Epithelial cell of esophagus (primary cell): ENCODE results near the gene TMEM248.
A peak's percentile ranks its signal among the peaks of the same experiment; 100 is the strongest.
"Not testable (repeated sequence)": the region's sequence is repeated elsewhere in the genome, so short reads cannot be mapped to it uniquely, and the experiment has no call there.

Experiments used
- DNase-seq: peaks from one replicate; pipeline ENCODE4 v3.0.0; 2010; ENCODE audit warnings: low read depth
- H3K4me3 ChIP-seq: 2 replicates; pipeline ENCODE4 v1.5.1; 2011; ENCODE audit warnings: mild to moderate bottlenecking, low read length, control low read depth
- TF ChIP-seq, protein P1 (sequence below): IDR thresholded peaks from 2 replicates; pipeline ENCODE4 v1.5.1; 2011; ENCODE audit warnings: low read depth, mild to moderate bottlenecking, low read length, control low read depth, inconsistent platforms; ENCODE audit not compliant: insufficient read depth; ENCODE audit errors: missing control alignments

Gene TMEM248

DNA sequence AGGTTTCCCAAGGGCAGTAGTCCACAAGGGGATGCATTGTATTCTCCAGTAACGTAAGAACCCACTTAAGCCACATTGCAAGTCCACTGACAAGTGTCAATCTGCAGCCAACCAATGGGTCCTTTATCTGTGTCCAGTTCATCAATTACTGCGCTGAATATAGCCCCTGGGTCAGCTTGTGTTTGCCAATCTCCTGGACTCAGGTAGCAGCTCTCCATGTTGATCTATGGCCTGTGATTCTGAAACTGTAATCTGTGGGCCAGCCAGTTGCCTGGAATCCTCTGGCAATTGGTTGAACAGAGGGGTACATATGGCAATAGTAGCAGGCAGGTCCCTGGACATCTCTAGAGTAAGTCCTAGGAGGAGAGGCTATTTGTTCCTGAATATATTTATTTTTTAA, 8.8 kb upstream of the TMEM248 start:
- TF ChIP-seq, protein P1, sequence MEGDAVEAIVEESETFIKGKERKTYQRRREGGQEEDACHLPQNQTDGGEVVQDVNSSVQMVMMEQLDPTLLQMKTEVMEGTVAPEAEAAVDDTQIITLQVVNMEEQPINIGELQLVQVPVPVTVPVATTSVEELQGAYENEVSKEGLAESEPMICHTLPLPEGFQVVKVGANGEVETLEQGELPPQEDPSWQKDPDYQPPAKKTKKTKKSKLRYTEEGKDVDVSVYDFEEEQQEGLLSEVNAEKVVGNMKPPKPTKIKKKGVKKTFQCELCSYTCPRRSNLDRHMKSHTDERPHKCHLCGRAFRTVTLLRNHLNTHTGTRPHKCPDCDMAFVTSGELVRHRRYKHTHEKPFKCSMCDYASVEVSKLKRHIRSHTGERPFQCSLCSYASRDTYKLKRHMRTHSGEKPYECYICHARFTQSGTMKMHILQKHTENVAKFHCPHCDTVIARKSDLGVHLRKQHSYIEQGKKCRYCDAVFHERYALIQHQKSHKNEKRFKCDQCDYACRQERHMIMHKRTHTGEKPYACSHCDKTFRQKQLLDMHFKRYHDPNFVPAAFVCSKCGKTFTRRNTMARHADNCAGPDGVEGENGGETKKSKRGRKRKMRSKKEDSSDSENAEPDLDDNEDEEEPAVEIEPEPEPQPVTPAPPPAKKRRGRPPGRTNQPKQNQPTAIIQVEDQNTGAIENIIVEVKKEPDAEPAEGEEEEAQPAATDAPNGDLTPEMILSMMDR: no peak
- no peak overlapping the region for H3K4me3 ChIP-seq
- DNase-seq: no peak

DNA sequence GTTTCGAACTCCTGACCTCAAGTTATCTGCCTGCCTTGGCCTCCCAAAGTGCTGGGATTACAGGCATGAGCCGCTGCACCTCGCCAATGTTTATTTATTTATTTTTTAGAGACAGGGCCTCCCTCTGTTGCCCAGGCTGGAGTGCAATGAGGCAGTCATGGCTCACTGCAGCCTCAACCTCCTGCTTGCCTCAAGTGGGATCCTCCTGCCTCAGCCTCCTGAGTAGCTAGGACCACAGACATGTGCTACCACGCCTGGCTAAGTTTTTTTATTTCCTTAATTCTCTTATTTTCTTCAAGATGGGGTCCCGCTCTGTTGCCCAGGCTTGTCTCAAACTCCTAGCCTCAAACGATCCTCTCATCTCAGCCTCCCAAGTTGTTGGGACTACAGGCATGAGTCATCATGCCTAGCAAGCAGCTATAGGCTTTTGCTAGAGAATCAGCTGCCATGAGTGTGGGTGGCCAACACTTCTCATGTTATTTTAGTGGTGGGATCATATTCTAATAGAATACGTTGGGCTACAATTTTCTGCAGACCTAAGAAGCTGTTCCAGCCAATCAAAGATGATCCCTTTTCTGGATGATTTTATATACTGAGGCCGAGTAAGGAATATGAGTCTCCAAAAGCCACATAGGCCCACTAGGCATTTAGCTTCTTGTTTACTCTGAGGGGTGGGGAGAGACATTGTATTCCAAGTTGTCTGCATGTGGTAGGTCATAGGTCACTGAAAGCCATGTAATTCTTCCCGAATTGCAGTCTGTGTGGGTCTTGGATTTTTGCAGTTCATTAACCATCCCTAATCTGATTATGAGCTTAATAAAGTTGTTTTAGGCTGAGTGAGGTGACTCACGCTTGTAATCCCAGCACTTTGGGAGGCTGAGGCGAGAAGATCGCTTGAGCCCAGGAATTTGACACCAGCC, 7.6 kb upstream of the TMEM248 start:
- H3K4me3 ChIP-seq: no peak overlapping the region
- TF ChIP-seq, protein P1: no peak
- DNase-seq: no peak

- DNase-seq, H3K4me3 ChIP-seq: not testable (repeated sequence)
Observed at GRCh38 chr7:66917904-66918303, 3.1 kb upstream of the TMEM248 start.

GRCh38 chr7:66919304-66919703, 1.7 kb upstream of the TMEM248 start:
- no peak overlapping the region for H3K4me3 ChIP-seq
- TF ChIP-seq, protein P1: no peak
- no peak for DNase-seq

DNA sequence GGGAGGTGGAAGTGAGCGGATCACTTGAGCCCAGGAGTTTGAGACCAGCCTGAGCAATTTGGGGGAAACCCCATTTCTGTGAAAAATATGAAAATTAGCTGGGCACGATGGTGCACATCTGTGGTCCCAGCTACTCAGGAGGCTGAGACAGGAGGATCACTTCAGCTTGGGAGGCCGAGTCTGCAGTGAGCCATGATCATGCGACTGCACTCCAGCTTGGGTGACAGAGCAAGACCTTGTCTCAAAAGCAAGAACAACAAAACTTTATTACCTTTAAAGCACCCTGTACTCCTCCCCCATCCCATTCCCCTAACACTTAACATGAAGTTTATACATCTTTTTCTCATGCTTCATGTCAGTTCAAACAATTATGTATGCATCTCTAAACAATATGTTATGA, 1.3 kb upstream of the TMEM248 start:
- H3K4me3 ChIP-seq: no peak overlapping the region
- no peak for DNase-seq
- TF ChIP-seq, protein P1: no peak

DNA sequence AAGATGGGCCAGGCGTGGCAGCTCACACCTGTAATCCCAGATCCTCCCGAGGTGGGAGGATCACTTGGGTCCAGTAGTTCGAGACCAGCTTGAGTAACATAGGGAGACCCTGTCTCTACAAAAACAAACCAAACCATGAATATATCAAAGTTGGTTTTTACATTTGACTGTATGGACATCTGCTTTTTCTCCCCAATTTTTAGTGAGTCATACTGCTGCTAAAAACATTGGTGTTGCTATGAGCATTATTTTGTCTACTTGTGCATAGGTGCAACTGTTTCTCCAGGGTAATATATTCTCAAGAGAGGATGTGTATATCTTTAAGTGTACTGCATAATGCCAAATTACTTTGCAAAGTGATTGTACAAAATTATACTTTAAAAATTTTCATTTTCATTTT, 769 bp upstream of the TMEM248 start:
- no peak for DNase-seq
- TF ChIP-seq, protein P1: no peak
- H3K4me3 ChIP-seq: peak overlapping the region; percentile 94

DNA sequence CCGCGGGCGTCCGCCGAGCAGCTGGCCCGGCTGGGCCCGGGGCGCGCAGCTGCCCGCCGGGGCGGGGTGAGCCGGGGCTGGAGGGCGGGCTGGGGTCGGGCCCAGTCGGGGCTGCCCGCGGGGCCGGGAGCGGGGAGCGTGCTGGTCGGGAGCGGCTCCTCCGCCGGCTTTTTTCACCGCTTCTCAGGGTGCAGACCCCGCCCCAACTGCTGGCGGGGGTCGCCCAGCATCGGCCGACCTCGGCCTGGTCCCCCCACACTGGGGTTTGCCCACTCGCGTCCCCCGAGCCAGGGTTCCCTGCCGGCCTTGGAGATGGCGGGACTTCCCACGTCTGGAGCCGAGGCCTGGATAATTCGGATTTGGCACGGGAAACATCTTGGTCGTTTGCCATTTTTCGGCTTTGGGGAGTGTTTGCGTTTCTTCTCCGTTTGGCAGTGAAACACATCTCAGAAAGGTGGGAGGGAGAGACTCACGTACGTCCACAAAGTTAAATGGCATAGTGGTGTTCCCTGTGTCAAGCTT, 432 bp downstream of the TMEM248 start:
- peak overlapping the region; percentile 94 for H3K4me3 ChIP-seq
- TF ChIP-seq, protein P1: no peak
- peak; percentile 19 for DNase-seq
